Progenitor cell of endocrine pancreas (in vitro differentiated cells): ENCODE results near the gene CTNNA3. TPM values are rescaled to one million over a fixed set of nuclear protein-coding genes. Genes with fewer than 3 reads are reported as not detected.

ENCODE experiments used
- DNase-seq: peaks from one replicate; pipeline ENCODE4 v3.0.0; 2021; ENCODE audit warnings: low spot score; ENCODE audit not compliant: unreplicated experiment
- H3K27ac Mint-ChIP-seq: 2 replicates; pipeline ENCODE4 v1.8.0; 2021; ENCODE audit warnings: mild to moderate bottlenecking, moderate library complexity, mixed read lengths
- H3K27me3 Mint-ChIP-seq: 2 replicates; pipeline ENCODE4 v1.8.0; 2021; ENCODE audit warnings: mixed read lengths
- H3K36me3 Mint-ChIP-seq: 2 replicates; pipeline ENCODE4 v1.8.0; 2022; ENCODE audit warnings: mixed read lengths; ENCODE audit not compliant: insufficient read depth
- H3K4me1 Mint-ChIP-seq: 2 replicates; pipeline ENCODE4 v1.8.0; 2021; ENCODE audit warnings: low read depth, mixed read lengths
- H3K4me3 Mint-ChIP-seq: 2 replicates; pipeline ENCODE4 v1.8.0; 2021; ENCODE audit warnings: low read depth, mild to moderate bottlenecking, moderate library complexity, mixed read lengths
- H3K9me3 Mint-ChIP-seq: 2 replicates; pipeline ENCODE4 v1.8.0; 2021; ENCODE audit warnings: low read depth, mixed read lengths
- CTCF ChIP-seq: fragments of 200-600 bp; sonication (generic); IDR thresholded peaks from one replicate; pipeline ENCODE4 v1.5.0; 2021; ENCODE audit warnings: antibody characterized with exemption, mild to moderate bottlenecking; ENCODE audit not compliant: unreplicated experiment
- total RNA-seq: library from RNA; stranded (reverse); gene quantifications from 2 replicates; pipeline ENCODE4 v1.2.1, GENCODE V29; 2021

CTNNA3 gene
- total RNA-seq, 1 donor from 2014 or later: 1.7 TPM

- Mint-ChIP-seq H3K4me1 (peaks cover 2% of the 10 kb centered on the region), H3K27me3 (no peaks in the 10 kb centered on the region), H3K36me3 (no peaks in the 10 kb centered on the region), H3K27ac (no peak overlapping the region), H3K9me3 (peaks cover 3% of the 10 kb centered on the region), H3K4me3 (no peak overlapping the region)
- DNase-seq: no peak
- TF ChIP-seq CTCF: no peak
These were observed 940.5 kb downstream of the CTNNA3 start for GRCh38 chr10:66755474-66755873.

GRCh38 chr10:66752714-66753113 is 943.3 kb downstream of the CTNNA3 start:
- no peak for DNase-seq
- peaks cover 7% of the 10 kb centered on the region for H3K9me3 Mint-ChIP-seq
- no peak overlapping the region for H3K27ac Mint-ChIP-seq
- no peaks in the 10 kb centered on the region for H3K27me3 Mint-ChIP-seq
- H3K4me1 Mint-ChIP-seq: peaks cover 2% of the 10 kb centered on the region
- TF ChIP-seq CTCF: no peak
- no peak overlapping the region for H3K4me3 Mint-ChIP-seq
- H3K36me3 Mint-ChIP-seq: no peaks in the 10 kb centered on the region

GRCh38 chr10:66748217-66748616 is 947.8 kb downstream of the CTNNA3 start:
- Mint-ChIP-seq H3K4me3 (no peak overlapping the region), H3K9me3 (peaks cover 3% of the 10 kb centered on the region), H3K4me1 (no peaks in the 10 kb centered on the region), H3K27ac (no peak overlapping the region), H3K27me3 (no peaks in the 10 kb centered on the region), H3K36me3 (no peaks in the 10 kb centered on the region)
- TF ChIP-seq CTCF: no peak
- no peak for DNase-seq

- no peak overlapping the region for H3K27ac Mint-ChIP-seq
- TF ChIP-seq CTCF: no peak
- no peaks in the 10 kb centered on the region for H3K4me1 Mint-ChIP-seq
- DNase-seq: no peak
- H3K27me3 Mint-ChIP-seq: no peaks in the 10 kb centered on the region
- peaks cover 8% of the 10 kb centered on the region for H3K9me3 Mint-ChIP-seq
- H3K4me3 Mint-ChIP-seq: no peak overlapping the region
- H3K36me3 Mint-ChIP-seq: no peaks in the 10 kb centered on the region
These were observed 948.5 kb downstream of the CTNNA3 start for GRCh38 chr10:66747451-66747850.

- H3K27me3 Mint-ChIP-seq: no peaks in the 10 kb centered on the region
- DNase-seq: no peak
- no peaks in the 10 kb centered on the region for H3K36me3 Mint-ChIP-seq
- no peak overlapping the region for H3K4me3 Mint-ChIP-seq
- no peak overlapping the region for H3K27ac Mint-ChIP-seq
- TF ChIP-seq CTCF: no peak
- peaks cover 10% of the 10 kb centered on the region for H3K9me3 Mint-ChIP-seq
- H3K4me1 Mint-ChIP-seq: no peaks in the 10 kb centered on the region
These were observed 949.3 kb downstream of the CTNNA3 start for GRCh38 chr10:66746711-66747110.
